Upper lobe of right lung (tissue), 1 donor: ENCODE results near the gene GNG14. TPM values are rescaled to one million over a fixed set of nuclear protein-coding genes. Genes with fewer than 3 reads are reported as not detected.

Source experiments
- ATAC-seq: fragments of 200-7000 bp; cut with Tn5 transposase; one replicate; pipeline ENCODE4 v1.9.1; 2020; ENCODE audit warnings: mild to moderate bottlenecking, moderate library complexity
- DNase-seq: peaks from one replicate; pipeline ENCODE4 v3.0.0-alpha.2; 2020
- H3K27ac ChIP-seq: fragments of 200-600 bp; one replicate; pipeline ENCODE4 v1.8.0; 2022
- H3K27me3 ChIP-seq: fragments of 200-600 bp; one replicate; pipeline ENCODE4 v1.8.0; 2022; ENCODE audit warnings: mild to moderate bottlenecking
- H3K36me3 ChIP-seq: fragments of 200-600 bp; one replicate; pipeline ENCODE4 v1.8.0; 2022
- H3K4me1 ChIP-seq: fragments of 200-600 bp; one replicate; pipeline ENCODE4 v1.8.0; 2022
- H3K4me3 ChIP-seq: fragments of 200-600 bp; one replicate; pipeline ENCODE4 v1.8.0; 2022; ENCODE audit warnings: mild to moderate bottlenecking
- H3K9me3 ChIP-seq: fragments of 200-600 bp; one replicate; pipeline ENCODE4 v1.8.0; 2022
- intact Hi-C: fragments of 100-400 bp; cut with DNase I; formaldehyde crosslinking; loops from one replicate; pipeline ENCODE4 v1.11.0; 2022
- total RNA-seq: library from RNA; stranded (reverse); fragmentation: NEBNext Ultra II Directional; extraction: Animal tissue kit (Norgen Biotek cat#: 25700); gene quantifications from one replicate; pipeline ENCODE4 v1.2.1, GENCODE V29; 2021
- TF ChIP-seq, protein P1 (sequence below): fragments of 200-600 bp; IDR thresholded peaks from one replicate; pipeline ENCODE4 v1.8.0; 2022; ENCODE audit warnings: antibody characterized with exemption
- donor health status: DM: no; HTN: yes; CAD: no; lungs with severe emphysema.

The GNG14 gene
- total RNA-seq, 1 donor from 2014 or later, result not detected

DNA sequence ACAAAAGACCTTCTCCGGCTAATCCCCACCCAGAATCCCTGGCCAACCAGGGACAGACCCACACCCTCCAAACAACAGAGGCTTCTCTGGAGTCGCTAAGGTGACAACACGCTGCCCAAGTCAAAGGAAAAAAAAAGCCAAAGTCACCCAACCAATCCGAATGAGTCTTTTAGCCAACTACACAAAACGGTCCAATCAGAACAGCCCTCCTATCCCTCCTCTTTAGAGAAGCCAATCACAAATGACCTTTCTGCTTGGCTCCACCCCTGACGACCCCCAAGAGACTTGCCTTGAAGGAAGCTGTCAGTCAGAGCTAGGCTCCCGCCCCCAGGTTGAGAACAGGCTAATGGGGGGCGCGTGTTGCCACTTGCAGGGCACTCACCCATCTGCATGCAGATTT lies 15.2 kb downstream of the GNG14 start:
- TF ChIP-seq, protein P1, sequence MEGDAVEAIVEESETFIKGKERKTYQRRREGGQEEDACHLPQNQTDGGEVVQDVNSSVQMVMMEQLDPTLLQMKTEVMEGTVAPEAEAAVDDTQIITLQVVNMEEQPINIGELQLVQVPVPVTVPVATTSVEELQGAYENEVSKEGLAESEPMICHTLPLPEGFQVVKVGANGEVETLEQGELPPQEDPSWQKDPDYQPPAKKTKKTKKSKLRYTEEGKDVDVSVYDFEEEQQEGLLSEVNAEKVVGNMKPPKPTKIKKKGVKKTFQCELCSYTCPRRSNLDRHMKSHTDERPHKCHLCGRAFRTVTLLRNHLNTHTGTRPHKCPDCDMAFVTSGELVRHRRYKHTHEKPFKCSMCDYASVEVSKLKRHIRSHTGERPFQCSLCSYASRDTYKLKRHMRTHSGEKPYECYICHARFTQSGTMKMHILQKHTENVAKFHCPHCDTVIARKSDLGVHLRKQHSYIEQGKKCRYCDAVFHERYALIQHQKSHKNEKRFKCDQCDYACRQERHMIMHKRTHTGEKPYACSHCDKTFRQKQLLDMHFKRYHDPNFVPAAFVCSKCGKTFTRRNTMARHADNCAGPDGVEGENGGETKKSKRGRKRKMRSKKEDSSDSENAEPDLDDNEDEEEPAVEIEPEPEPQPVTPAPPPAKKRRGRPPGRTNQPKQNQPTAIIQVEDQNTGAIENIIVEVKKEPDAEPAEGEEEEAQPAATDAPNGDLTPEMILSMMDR, result no peak
- ATAC-seq, result no peak
- Histone ChIP-seq H3K4me1 (no peaks in the 10 kb centered on the region), H3K36me3 (peaks cover 83% of the 10 kb centered on the region), H3K9me3 (no peaks in the 10 kb centered on the region), H3K4me3 (no peak overlapping the region), H3K27ac (no peak overlapping the region), H3K27me3 (no peaks in the 10 kb centered on the region)
- DNase-seq, result no peak
- intact Hi-C loops, result no loop called here

DNA sequence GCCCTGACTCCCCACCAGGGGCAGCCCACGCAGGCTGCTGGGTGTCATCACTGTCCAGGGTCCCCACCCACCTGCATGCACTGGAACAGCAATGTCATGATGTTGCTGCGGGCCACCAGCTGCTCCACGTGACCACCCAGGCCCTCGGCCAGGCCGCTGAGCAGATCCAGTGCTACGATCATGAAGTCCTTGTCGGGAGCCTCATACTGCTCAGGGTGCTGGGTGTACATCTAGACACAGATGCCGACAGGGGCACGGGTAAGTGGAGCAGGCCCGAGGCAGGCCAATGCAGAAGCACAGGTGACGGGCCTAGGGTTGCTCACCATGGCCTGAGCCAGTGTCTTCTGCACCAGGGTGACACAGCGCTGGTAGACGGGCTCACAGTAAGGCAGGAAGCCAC lies 17.4 kb downstream of the GNG14 start:
- Histone ChIP-seq H3K4me3 (no peak overlapping the region), H3K9me3 (no peaks in the 10 kb centered on the region), H3K27ac (no peak overlapping the region), H3K27me3 (no peaks in the 10 kb centered on the region), H3K36me3 (peaks cover 96% of the 10 kb centered on the region), H3K4me1 (no peaks in the 10 kb centered on the region)
- TF ChIP-seq, protein P1, result no peak
- intact Hi-C loops, result no loop called here
- ATAC-seq, result no peak
- no peak for DNase-seq

DNA sequence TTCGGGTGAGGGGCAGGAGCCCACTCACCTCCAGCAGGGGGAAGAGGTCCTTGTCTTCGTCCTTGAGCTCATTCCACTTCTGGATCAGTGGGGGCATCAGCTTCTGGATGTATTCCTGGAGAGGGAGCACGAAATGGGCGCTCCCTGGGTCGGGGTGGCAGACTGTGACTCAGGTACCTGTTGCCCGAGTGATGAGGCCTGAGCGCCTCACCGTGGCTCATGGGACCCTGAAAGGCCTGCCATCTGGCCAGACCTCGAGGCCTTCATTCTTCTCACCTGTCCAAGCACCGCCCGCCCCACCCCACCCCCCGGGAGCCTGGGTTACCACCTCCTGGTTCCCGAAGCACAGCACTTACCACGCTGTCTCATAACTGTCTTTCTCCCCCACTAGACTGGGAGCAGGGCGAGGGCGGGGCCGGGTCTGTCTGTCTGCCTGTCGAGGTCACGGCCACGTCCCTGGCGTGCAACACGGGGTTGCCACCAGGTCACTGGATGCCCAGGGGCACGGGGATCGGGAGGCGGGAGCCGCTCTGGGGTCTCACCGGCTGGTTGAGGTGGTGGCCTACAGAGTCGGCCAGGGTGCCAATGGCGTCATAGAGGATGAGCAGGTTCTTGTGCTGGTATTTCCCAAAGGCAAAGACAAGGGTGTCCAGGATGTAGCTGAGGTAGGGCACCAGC lies 18.0 kb downstream of the GNG14 start:
- Histone ChIP-seq H3K4me3 (no peak overlapping the region), H3K4me1 (no peaks in the 10 kb centered on the region), H3K36me3 (peaks cover 98% of the 10 kb centered on the region), H3K27me3 (no peaks in the 10 kb centered on the region), H3K9me3 (no peaks in the 10 kb centered on the region), H3K27ac (no peak overlapping the region)
- no peak for DNase-seq
- no peak for ATAC-seq
- intact Hi-C loops, result no loop called here
- TF ChIP-seq, protein P1, result no peak

DNA sequence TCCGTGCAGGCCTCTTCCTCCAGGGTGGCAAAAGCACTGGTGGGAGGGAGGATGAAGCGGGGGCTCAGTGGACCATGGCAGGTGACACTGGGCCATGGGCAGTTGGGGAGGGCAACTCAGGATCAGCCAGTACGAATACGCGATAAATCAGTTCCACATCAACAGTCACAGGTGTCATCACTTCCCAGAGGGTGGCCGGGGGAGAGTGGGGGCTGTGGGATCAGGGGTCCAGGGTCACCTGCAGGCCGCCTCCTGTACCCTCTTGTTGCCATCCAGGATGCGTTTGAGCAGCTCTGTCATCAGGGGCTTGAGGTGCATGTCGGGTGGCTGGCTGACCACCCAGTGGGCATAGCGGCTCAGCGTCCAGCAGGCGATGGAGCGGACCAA lies 18.5 kb downstream of the GNG14 start:
- no peaks in the 10 kb centered on the region for H3K9me3 ChIP-seq
- DNase-seq, result no peak
- no peaks in the 10 kb centered on the region for H3K27me3 ChIP-seq
- ATAC-seq, result no peak
- TF ChIP-seq, protein P1, result no peak
- no peak overlapping the region for H3K4me3 ChIP-seq
- H3K4me1 ChIP-seq, result no peaks in the 10 kb centered on the region
- H3K27ac ChIP-seq, result no peak overlapping the region
- intact Hi-C loops, result no loop called here
- peaks cover 98% of the 10 kb centered on the region for H3K36me3 ChIP-seq

DNA sequence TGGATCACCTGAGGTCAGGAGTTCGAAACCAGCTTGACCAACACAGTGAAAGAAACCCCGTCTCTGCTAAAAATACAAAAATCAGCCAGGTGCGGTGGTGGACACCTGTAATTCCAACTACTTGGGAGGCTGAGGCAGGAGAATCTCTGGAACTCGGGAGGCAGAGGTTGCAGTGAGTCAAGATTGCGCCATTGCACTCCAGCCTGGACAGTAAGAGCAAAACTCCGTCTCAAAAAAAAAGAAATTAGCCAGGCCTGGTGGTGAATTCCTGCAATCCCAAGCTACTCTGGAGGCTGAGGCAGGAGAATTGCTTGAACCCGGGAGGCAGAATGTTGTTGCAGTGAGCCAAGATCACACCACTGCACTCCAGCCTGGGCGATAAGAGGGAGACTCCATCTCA lies 20.8 kb downstream of the GNG14 start:
- TF ChIP-seq, protein P1, result no peak
- no peaks in the 10 kb centered on the region for H3K9me3 ChIP-seq
- intact Hi-C loops, result no loop called here
- H3K27me3 ChIP-seq, result no peaks in the 10 kb centered on the region
- no peak overlapping the region for H3K27ac ChIP-seq
- H3K36me3 ChIP-seq, result peaks cover 94% of the 10 kb centered on the region
- H3K4me3 ChIP-seq, result no peak overlapping the region
- DNase-seq (no peak), ATAC-seq (no peak)
- H3K4me1 ChIP-seq, result no peaks in the 10 kb centered on the region

DNA sequence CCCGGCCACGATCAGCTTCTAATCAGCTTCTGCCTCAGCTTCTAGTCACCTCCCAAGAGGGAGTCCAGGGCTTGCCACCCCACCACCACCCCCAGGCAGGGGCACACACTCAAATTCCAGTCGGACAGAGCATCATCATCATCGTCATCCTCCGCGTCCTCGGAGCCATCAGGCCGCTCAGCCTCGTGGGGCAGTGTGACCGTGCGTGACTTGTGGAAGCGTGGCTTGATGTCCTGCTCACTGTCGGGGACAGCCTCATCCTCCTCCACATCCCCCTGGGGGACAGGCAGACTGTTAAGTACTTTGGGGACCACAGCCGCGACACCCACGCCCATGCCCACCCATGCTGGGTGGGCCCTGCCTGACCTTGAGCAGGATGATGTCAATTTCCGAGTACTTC lies 23.4 kb downstream of the GNG14 start:
- no peak overlapping the region for H3K4me3 ChIP-seq
- intact Hi-C loops, result no loop called here
- no peak for ATAC-seq
- H3K4me1 ChIP-seq, result no peaks in the 10 kb centered on the region
- no peaks in the 10 kb centered on the region for H3K27me3 ChIP-seq
- DNase-seq, result no peak
- peaks cover 91% of the 10 kb centered on the region for H3K36me3 ChIP-seq
- TF ChIP-seq, protein P1, result no peak
- H3K9me3 ChIP-seq, result no peaks in the 10 kb centered on the region
- H3K27ac ChIP-seq, result no peak overlapping the region
